Measurements from ENCODE around the gene PEX10.

The PEX10 gene

GRCh38 chr1:2398871-2399270 lies 13.5 kb downstream of the PEX10 start:
- TF ChIP-seq CTCF (IDR thresholded peaks at IDR 0.05): no peak
- H3K27ac ChIP-seq: no peak overlapping the region
- no peak overlapping the region for H3K4me3 ChIP-seq (ENCODE audit: low read depth, low read length)
- H3K9ac ChIP-seq: no peak overlapping the region
- H3K4me1 ChIP-seq: no peaks in the 10 kb centered on the region
- H3K36me3 ChIP-seq (ENCODE audit: control insufficient read depth, insufficient read depth, low read length): no peaks in the 10 kb centered on the region
- H3K79me2 ChIP-seq: peaks cover 5% of the 10 kb centered on the region
- H3K9me3 ChIP-seq (ENCODE audit: control insufficient read depth, low read length): no peaks in the 10 kb centered on the region
- H2AFZ ChIP-seq: no peak overlapping the region
- no peak overlapping the region for H3K4me2 ChIP-seq (ENCODE audit: low read length)
- no peaks in the 10 kb centered on the region for H3K27me3 ChIP-seq (ENCODE audit: control insufficient read depth, insufficient read depth, low read length)

GRCh38 chr1:2397007-2397679 lies 15.2 kb downstream of the PEX10 start:
- Histone ChIP-seq H3K9me3 (ENCODE audit: control insufficient read depth, low read length) (no peaks in the 10 kb centered on the region), H3K79me2 (peaks cover 21% of the 10 kb centered on the region), H3K36me3 (ENCODE audit: control insufficient read depth, insufficient read depth, low read length) (no peaks in the 10 kb centered on the region)

GRCh38 chr1:2396476-2396875 lies 15.9 kb downstream of the PEX10 start:
- Histone ChIP-seq H3K4me1 (peaks cover 5% of the 10 kb centered on the region), H2AFZ (no peak overlapping the region), H3K27me3 (ENCODE audit: control insufficient read depth, insufficient read depth, low read length) (no peaks in the 10 kb centered on the region), H3K36me3 (ENCODE audit: control insufficient read depth, insufficient read depth, low read length) (no peaks in the 10 kb centered on the region), H3K9me3 (ENCODE audit: control insufficient read depth, low read length) (no peaks in the 10 kb centered on the region), H3K4me3 (ENCODE audit: low read depth, low read length) (no peak overlapping the region), H3K4me2 (ENCODE audit: low read length) (no peak overlapping the region), H3K79me2 (peaks cover 21% of the 10 kb centered on the region), H3K9ac (no peak overlapping the region), H3K27ac (no peak overlapping the region)
- no peak for TF ChIP-seq CTCF (IDR thresholded peaks at IDR 0.05)

More at GRCh38 chr1:2397007-2397679, 15.2 kb downstream of the PEX10 start:
- TF ChIP-seq CTCF (IDR thresholded peaks at IDR 0.05): no peak
- H3K27ac ChIP-seq: no peak overlapping the region
- peaks cover 5% of the 10 kb centered on the region for H3K4me1 ChIP-seq
- H2AFZ ChIP-seq: no peak overlapping the region
- H3K4me3 ChIP-seq (ENCODE audit: low read depth, low read length): no peak overlapping the region
- no peaks in the 10 kb centered on the region for H3K27me3 ChIP-seq (ENCODE audit: control insufficient read depth, insufficient read depth, low read length)
- no peak overlapping the region for H3K4me2 ChIP-seq (ENCODE audit: low read length)
- H3K9ac ChIP-seq: no peak overlapping the region

- no peak overlapping the region for H3K4me3 ChIP-seq (ENCODE audit: low read depth, low read length)
Observed at GRCh38 chr1:2396059-2396458, 16.3 kb downstream of the PEX10 start.

More at GRCh38 chr1:2396059-2396458, 16.3 kb downstream of the PEX10 start:
- Histone ChIP-seq H3K27me3 (ENCODE audit: control insufficient read depth, insufficient read depth, low read length) (no peaks in the 10 kb centered on the region), H3K79me2 (peaks cover 21% of the 10 kb centered on the region), H3K9me3 (ENCODE audit: control insufficient read depth, low read length) (no peaks in the 10 kb centered on the region), H3K36me3 (ENCODE audit: control insufficient read depth, insufficient read depth, low read length) (no peaks in the 10 kb centered on the region), H3K9ac (no peak overlapping the region), H2AFZ (no peak overlapping the region), H3K27ac (no peak overlapping the region), H3K4me1 (peaks cover 5% of the 10 kb centered on the region), H3K4me2 (ENCODE audit: low read length) (no peak overlapping the region)
- no peak for TF ChIP-seq CTCF (IDR thresholded peaks at IDR 0.05)
